OCI-LY7 (cell line): ENCODE results near the gene PTH2. TPM values are rescaled to one million over a fixed set of nuclear protein-coding genes. Genes with fewer than 3 reads are reported as not detected.

Source experiments
- BruUV-seq: library from RNA; stranded (reverse); fragments of 400-500 nt; replicated peaks from 2 replicates; lab custom pipeline; 2021; lab: Mats Ljungman, UMichigan
- CTCF ChIA-PET: fragments of 300-600 bp; sonication (Branson Sonifier 250); formaldehyde crosslinking; loops from one replicate; lab custom pipeline; 2022; ENCODE audit warnings: antibody characterized with exemption; ENCODE audit not compliant: unreplicated experiment; lab: Charles Lee
- POLR2A ChIA-PET: fragments of 300-600 bp; sonication (Branson Sonifier 250); formaldehyde crosslinking; loops from one replicate; lab custom pipeline; 2022; ENCODE audit warnings: antibody characterized with exemption; lab: Charles Lee
- DNase-seq: peaks from one replicate; pipeline ENCODE4 v3.0.0-alpha.2; 2015; ENCODE audit warnings: low spot score
- H2AFZ ChIP-seq: fragments of 200-600 bp; sonication (generic), shearing (Covaris generic); 2 replicates; pipeline ENCODE4 v1.6.1; 2014; ENCODE audit warnings: mild to moderate bottlenecking, antibody characterized with exemption, low read length, moderate library complexity
- H3K27ac ChIP-seq: fragments of 200-600 bp; sonication (generic); 2 replicates; pipeline ENCODE4 v1.5.1; 2014; ENCODE audit warnings: mixed run types, low read depth, mild to moderate bottlenecking, moderate library complexity, low read length, inconsistent platforms; ENCODE audit not compliant: poor library complexity, severe bottlenecking
- H3K36me3 ChIP-seq: fragments of 200-600 bp; sonication (generic); 2 replicates; pipeline ENCODE4 v1.6.1; 2014; ENCODE audit warnings: mild to moderate bottlenecking, antibody characterized with exemption, low read length, moderate library complexity, mixed read lengths; ENCODE audit not compliant: insufficient read depth
- H3K4me1 ChIP-seq: fragments of 200-600 bp; sonication (generic); 2 replicates; pipeline ENCODE4 v1.5.1; 2014; ENCODE audit warnings: mild to moderate bottlenecking, low read length; ENCODE audit not compliant: insufficient read depth, poor library complexity, severe bottlenecking
- H3K4me2 ChIP-seq: fragments of 200-600 bp; sonication (generic); 2 replicates; pipeline ENCODE4 v1.6.1; 2014; ENCODE audit warnings: mild to moderate bottlenecking, low read length
- H3K4me3 ChIP-seq: fragments of 200-600 bp; sonication (generic); 2 replicates; pipeline ENCODE4 v1.5.1; 2014; ENCODE audit warnings: mild to moderate bottlenecking, low read depth, low read length; ENCODE audit not compliant: poor library complexity, severe bottlenecking
- H3K79me2 ChIP-seq: fragments of 200-600 bp; sonication (generic); 2 replicates; pipeline ENCODE4 v1.6.1; 2016; ENCODE audit warnings: low read depth, mild to moderate bottlenecking, low read length, moderate library complexity, mixed read lengths; ENCODE audit not compliant: insufficient read depth
- H3K9me2 ChIP-seq: fragments of 200-600 bp; sonication (generic); 2 replicates; pipeline ENCODE4 v1.6.1; 2016; ENCODE audit warnings: mild to moderate bottlenecking, low read length, mixed read lengths; ENCODE audit not compliant: insufficient read depth
- H3K9me3 ChIP-seq: fragments of 200-600 bp; sonication (generic); 2 replicates; pipeline ENCODE4 v1.6.1; 2014; ENCODE audit warnings: mild to moderate bottlenecking, mixed run types, low read length, mixed read lengths
- H4K20me1 ChIP-seq: fragments of 200-600 bp; sonication (generic); 2 replicates; pipeline ENCODE4 v1.6.1; 2014; ENCODE audit warnings: mild to moderate bottlenecking, antibody characterized with exemption, low read length, moderate library complexity, mixed read lengths; ENCODE audit not compliant: insufficient read depth
- EZH2phosphoT487 ChIP-seq: fragments of 200-600 bp; sonication (generic); IDR thresholded peaks from 2 replicates; pipeline ENCODE4 v1.6.1; 2018; ENCODE audit warnings: low read depth, borderline replicate concordance, mild to moderate bottlenecking, mixed run types, antibody characterized with exemption, low read length, moderate library complexity, mixed read lengths
- intact Hi-C: fragments of 100-400 bp; cut with micrococcal nuclease; formaldehyde crosslinking; loops from one replicate; pipeline ENCODE4 v1.10.0; 2022; ENCODE audit not compliant: unreplicated experiment
- total RNA-seq, 2 experiments: library from RNA; depleted of rRNA in 1 of 2; stranded (reverse); fragments of >200 nt in 1 of 2; shearing (Covaris generic) in 1 of 2; gene quantifications; 2 replicates each; pipeline ENCODE4 v1.2.3, GENCODE V29; 2014 to 2022
- TF ChIP-seq, protein P1 (sequence below): fragments of 200-600 bp; sonication (generic); conservative IDR thresholded peaks from 2 replicates; pipeline ENCODE4 v1.5.1; 2014; ENCODE audit warnings: mild to moderate bottlenecking, antibody characterized with exemption, low read length, moderate library complexity, mixed read lengths

Gene PTH2
- total RNA-seq, 2 experiments from 2014 or later = 0.66 to 1.7 TPM

DNA sequence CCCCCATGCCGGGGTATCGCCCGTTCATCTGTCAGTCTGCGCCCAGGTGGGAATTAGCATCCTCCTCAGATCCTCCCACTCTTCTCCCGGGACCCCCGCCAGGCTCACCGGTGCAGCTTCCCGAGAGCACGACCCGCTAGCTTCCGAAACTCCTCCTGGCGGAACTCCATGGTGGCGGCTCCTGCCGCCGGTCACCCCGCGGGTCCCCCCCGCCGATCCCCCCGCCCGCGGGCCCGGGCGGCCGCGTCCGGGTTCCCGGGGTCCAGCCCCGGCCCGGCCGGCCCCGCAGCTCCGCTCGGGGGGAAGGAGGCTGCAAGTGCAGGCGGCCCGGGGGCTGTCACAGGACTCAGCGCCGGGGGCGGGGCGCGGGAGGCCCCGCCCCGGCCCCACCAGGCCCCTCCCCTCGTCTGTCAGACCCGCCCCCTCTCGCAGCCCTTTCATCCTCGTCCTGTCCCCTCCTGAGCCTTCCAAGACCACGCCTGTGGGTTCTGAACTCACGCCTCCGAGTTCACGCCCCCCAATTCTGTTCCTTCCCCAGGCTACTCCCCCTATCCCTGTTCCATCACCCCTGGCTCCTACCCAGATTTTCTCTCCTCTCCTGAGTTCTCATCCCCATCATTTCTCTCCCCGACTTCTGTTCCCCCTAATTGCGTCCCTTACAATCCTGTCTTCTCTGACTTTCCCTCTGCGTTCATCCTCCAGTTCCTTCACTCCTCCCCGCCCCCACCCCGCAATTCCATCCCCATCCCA, 18.1 kb upstream of the PTH2 start, which contains the start of gene SLC17A7:
TSS of gene SLC17A7 (minus strand) at position 318 of the 750 bp plus-strand sequence. CDS start at position 170, 148 bp downstream.
- no peaks in the 10 kb centered on the region for H3K9me2 ChIP-seq
- H3K27ac ChIP-seq = no peak within 1 kb of the TSS
- BruUV-seq = no TSS peak
- peak; percentile 45 for DNase-seq
- POLR2A ChIA-PET = no interaction called here
- H3K36me3 ChIP-seq = peaks cover 2% of the 10 kb centered on the region; the same call in 1 of the 2 replicates
- TF ChIP-seq, protein P1, sequence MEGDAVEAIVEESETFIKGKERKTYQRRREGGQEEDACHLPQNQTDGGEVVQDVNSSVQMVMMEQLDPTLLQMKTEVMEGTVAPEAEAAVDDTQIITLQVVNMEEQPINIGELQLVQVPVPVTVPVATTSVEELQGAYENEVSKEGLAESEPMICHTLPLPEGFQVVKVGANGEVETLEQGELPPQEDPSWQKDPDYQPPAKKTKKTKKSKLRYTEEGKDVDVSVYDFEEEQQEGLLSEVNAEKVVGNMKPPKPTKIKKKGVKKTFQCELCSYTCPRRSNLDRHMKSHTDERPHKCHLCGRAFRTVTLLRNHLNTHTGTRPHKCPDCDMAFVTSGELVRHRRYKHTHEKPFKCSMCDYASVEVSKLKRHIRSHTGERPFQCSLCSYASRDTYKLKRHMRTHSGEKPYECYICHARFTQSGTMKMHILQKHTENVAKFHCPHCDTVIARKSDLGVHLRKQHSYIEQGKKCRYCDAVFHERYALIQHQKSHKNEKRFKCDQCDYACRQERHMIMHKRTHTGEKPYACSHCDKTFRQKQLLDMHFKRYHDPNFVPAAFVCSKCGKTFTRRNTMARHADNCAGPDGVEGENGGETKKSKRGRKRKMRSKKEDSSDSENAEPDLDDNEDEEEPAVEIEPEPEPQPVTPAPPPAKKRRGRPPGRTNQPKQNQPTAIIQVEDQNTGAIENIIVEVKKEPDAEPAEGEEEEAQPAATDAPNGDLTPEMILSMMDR = no peak
- no peak for TF ChIP-seq EZH2phosphoT487
- peak within 1 kb of the TSS; percentile 91 for H3K4me2 ChIP-seq
- no peaks in the 10 kb centered on the region for H3K9me3 ChIP-seq
- H3K4me1 ChIP-seq = peaks cover 6% of the 10 kb centered on the region
- no peaks in the 10 kb centered on the region for H3K79me2 ChIP-seq
- H4K20me1 ChIP-seq = no peaks in the 10 kb centered on the region
- CTCF ChIA-PET = interaction anchor here (0.8 kb wide), 1 partner anchor 50 kb away, joined by 4 read pairs; no protein-coding TSS in a partner anchor
- no peak within 1 kb of the TSS for H2AFZ ChIP-seq
- intact Hi-C loops = loop anchor here (10.0 kb wide), 1 partner anchor 107 kb away; the partner anchor contains the start of gene CD37
- H3K4me3 ChIP-seq = peak within 1 kb of the TSS; percentile 71

DNA sequence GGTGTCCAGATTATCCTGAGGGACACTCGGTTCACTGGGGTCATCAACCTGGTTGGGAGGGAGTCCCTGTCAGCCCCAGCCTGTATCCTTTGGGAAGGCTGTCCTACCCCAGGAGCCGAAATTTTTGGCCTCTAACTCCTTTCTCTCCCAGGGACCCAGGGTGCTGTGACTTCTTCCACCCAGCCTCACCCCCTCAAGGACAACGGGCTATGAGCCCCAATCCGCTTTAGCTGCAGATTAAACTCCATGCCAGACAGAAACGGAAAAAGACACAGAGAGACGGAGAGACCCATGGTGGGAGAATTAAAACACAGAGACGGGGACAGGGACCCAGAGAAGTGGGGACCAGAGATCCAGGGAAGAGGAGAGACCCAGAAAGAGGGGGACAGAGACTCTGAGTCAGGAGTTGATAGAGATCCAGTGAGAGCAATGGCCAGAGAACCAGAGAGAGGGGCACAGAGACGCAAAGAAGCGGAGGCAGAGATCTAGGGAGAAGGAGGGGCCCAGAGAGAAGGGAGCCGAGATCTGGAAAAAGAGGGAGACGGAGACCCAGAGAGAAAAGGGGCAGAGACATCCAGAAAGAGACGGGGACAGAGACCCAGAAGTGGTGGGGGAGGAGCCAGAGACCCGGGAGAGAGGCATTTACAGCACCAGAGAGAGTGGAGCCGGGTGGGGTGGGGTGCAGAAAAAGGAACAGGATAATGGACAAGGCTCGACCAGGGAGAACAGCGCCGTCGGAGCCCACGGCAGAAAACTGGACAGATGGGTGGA, 17.4 kb upstream of the PTH2 start:
- H3K9me3 ChIP-seq = no peaks in the 10 kb centered on the region
- TF ChIP-seq EZH2phosphoT487 = no peak
- TF ChIP-seq, protein P1 = no peak
- H2AFZ ChIP-seq = no peak overlapping the region
- POLR2A ChIA-PET = no interaction called here
- H3K79me2 ChIP-seq = no peaks in the 10 kb centered on the region
- peaks cover 11% of the 10 kb centered on the region for H3K4me1 ChIP-seq
- H3K27ac ChIP-seq = no peak overlapping the region
- intact Hi-C loops = loop anchor here (10.0 kb wide), 1 partner anchor 106 kb away; the partner anchor contains the start of gene CD37
- no peaks in the 10 kb centered on the region for H3K9me2 ChIP-seq
- H3K4me3 ChIP-seq = no peak overlapping the region
- H3K36me3 ChIP-seq = no peaks in the 10 kb centered on the region
- H3K4me2 ChIP-seq = no peak overlapping the region
- BruUV-seq = no TSS peak
- H4K20me1 ChIP-seq = no peaks in the 10 kb centered on the region
- no peak for DNase-seq
- CTCF ChIA-PET = no interaction called here
